Karpas-422 (cell line): ENCODE data around the gene BICDL1. TPM values are rescaled to one million over a fixed set of nuclear protein-coding genes. Genes with fewer than 3 reads are reported as not detected.

ENCODE experiments used
- DNase-seq: peaks from one replicate; pipeline ENCODE4 v3.0.0-alpha.2; 2015
- H2AFZ ChIP-seq: fragments of 200-600 bp; sonication (generic); 2 replicates; pipeline ENCODE4 v1.6.1; 2014; ENCODE audit warnings: antibody characterized with exemption, low read length, mixed read lengths
- H3K27ac ChIP-seq: fragments of 200-600 bp; sonication (generic); 2 replicates; pipeline ENCODE4 v1.5.1; 2014; ENCODE audit warnings: mild to moderate bottlenecking, low read length, moderate library complexity
- H3K27me3 ChIP-seq: fragments of 200-600 bp; sonication (generic); 2 replicates; pipeline ENCODE4 v1.6.1; 2014; ENCODE audit warnings: low read length, mixed read lengths
- H3K36me3 ChIP-seq: fragments of 200-600 bp; sonication (generic); 2 replicates; pipeline ENCODE4 v1.6.1; 2014; ENCODE audit warnings: low read length, mixed read lengths; ENCODE audit not compliant: insufficient read depth
- H3K4me1 ChIP-seq: fragments of 200-600 bp; sonication (generic); 2 replicates; pipeline ENCODE4 v1.6.1; 2014; ENCODE audit warnings: mild to moderate bottlenecking, low read length, mixed read lengths
- H3K4me2 ChIP-seq: fragments of 200-600 bp; sonication (generic); 2 replicates; pipeline ENCODE4 v1.6.1; 2014; ENCODE audit warnings: low read length, low read depth, mild to moderate bottlenecking; ENCODE audit not compliant: poor library complexity, severe bottlenecking
- H3K4me3 ChIP-seq: fragments of 200-600 bp; sonication (generic); 2 replicates; pipeline ENCODE4 v1.5.1; 2014; ENCODE audit warnings: mild to moderate bottlenecking, antibody characterized with exemption, low read length, mixed read lengths
- H3K79me2 ChIP-seq: fragments of 200-600 bp; sonication (generic); 2 replicates; pipeline ENCODE4 v1.6.1; 2014; ENCODE audit warnings: mild to moderate bottlenecking, low read length, mixed read lengths
- H3K9ac ChIP-seq: fragments of 200-600 bp; sonication (generic); 2 replicates; pipeline ENCODE4 v1.6.0; 2014; ENCODE audit warnings: low read length
- H3K9me2 ChIP-seq: fragments of 200-600 bp; sonication (generic), shearing (Covaris generic); replicated peaks from 2 replicates; pipeline ENCODE4 v1.6.0; 2014; ENCODE audit warnings: mild to moderate bottlenecking, low read length, moderate library complexity; ENCODE audit not compliant: insufficient read depth
- H3K9me3 ChIP-seq: fragments of 300-700, 200-600 bp; sonication (generic); 2 replicates; pipeline ENCODE4 v1.6.1; 2014; ENCODE audit warnings: low read length, mixed read lengths
- H4K20me1 ChIP-seq: fragments of 200-600 bp; sonication (generic); 2 replicates; pipeline ENCODE4 v1.6.1; 2014; ENCODE audit warnings: mild to moderate bottlenecking, antibody characterized with exemption, low read length, low read depth; ENCODE audit not compliant: insufficient read depth
- total RNA-seq: library from RNA; depleted of rRNA; stranded (reverse); fragments of >200 nt; shearing (Covaris generic); gene quantifications from 2 replicates; pipeline ENCODE4 v1.2.3, GENCODE V29; 2014; ENCODE audit warnings: low replicate concordance

Gene BICDL1
- total RNA-seq, 1 experiment from 2014 or later: 28.5 TPM

GRCh38 chr12:120048263-120048662 is 59.2 kb downstream of the BICDL1 start:
- no peak overlapping the region for H2AFZ ChIP-seq
- H3K27me3 ChIP-seq: no peaks in the 10 kb centered on the region
- H3K9ac ChIP-seq: no peak overlapping the region
- no peak overlapping the region for H3K4me2 ChIP-seq
- DNase-seq: no peak
- no peaks in the 10 kb centered on the region for H4K20me1 ChIP-seq
- H3K9me3 ChIP-seq: no peaks in the 10 kb centered on the region
- no peaks in the 10 kb centered on the region for H3K9me2 ChIP-seq
- H3K36me3 ChIP-seq: peaks cover 7% of the 10 kb centered on the region; the same call in 1 of the 2 replicates
- no peak overlapping the region for H3K27ac ChIP-seq
- peaks cover 5% of the 10 kb centered on the region for H3K4me1 ChIP-seq
- peaks cover 56% of the 10 kb centered on the region for H3K79me2 ChIP-seq
- H3K4me3 ChIP-seq: no peak overlapping the region

GRCh38 chr12:120049426-120049825 is 60.4 kb downstream of the BICDL1 start:
- peaks cover under 1% of the 10 kb centered on the region; the same call in 1 of the 2 replicates for H3K36me3 ChIP-seq
- H3K4me2 ChIP-seq: no peak overlapping the region
- no peak overlapping the region for H3K27ac ChIP-seq
- no peak overlapping the region for H3K4me3 ChIP-seq
- H3K9me3 ChIP-seq: no peaks in the 10 kb centered on the region
- H3K27me3 ChIP-seq: no peaks in the 10 kb centered on the region
- no peak overlapping the region for H2AFZ ChIP-seq
- H3K4me1 ChIP-seq: peaks cover 5% of the 10 kb centered on the region
- no peak overlapping the region for H3K9ac ChIP-seq
- no peak for DNase-seq
- H3K79me2 ChIP-seq: peaks cover 52% of the 10 kb centered on the region
- no peaks in the 10 kb centered on the region for H4K20me1 ChIP-seq
- H3K9me2 ChIP-seq: no peaks in the 10 kb centered on the region

GRCh38 chr12:120051535-120051934 is 62.5 kb downstream of the BICDL1 start:
- no peak overlapping the region for H3K27ac ChIP-seq
- no peak overlapping the region for H3K9ac ChIP-seq
- H3K9me2 ChIP-seq: no peaks in the 10 kb centered on the region
- no peak for DNase-seq
- no peaks in the 10 kb centered on the region for H3K9me3 ChIP-seq
- H3K4me1 ChIP-seq: no peaks in the 10 kb centered on the region
- no peak overlapping the region for H3K4me2 ChIP-seq
- H4K20me1 ChIP-seq: no peaks in the 10 kb centered on the region
- H3K36me3 ChIP-seq: no peaks in the 10 kb centered on the region
- no peak overlapping the region for H2AFZ ChIP-seq
- H3K4me3 ChIP-seq: no peak overlapping the region
- H3K27me3 ChIP-seq: no peaks in the 10 kb centered on the region
- H3K79me2 ChIP-seq: peaks cover 52% of the 10 kb centered on the region

- H3K4me2 ChIP-seq: no peak overlapping the region
- H3K36me3 ChIP-seq: no peaks in the 10 kb centered on the region
- H3K4me1 ChIP-seq: no peaks in the 10 kb centered on the region
- H3K4me3 ChIP-seq: no peak overlapping the region
- no peak overlapping the region for H2AFZ ChIP-seq
- no peaks in the 10 kb centered on the region for H3K27me3 ChIP-seq
- no peak for DNase-seq
- H3K27ac ChIP-seq: no peak overlapping the region
- no peaks in the 10 kb centered on the region for H4K20me1 ChIP-seq
- H3K79me2 ChIP-seq: peaks cover 36% of the 10 kb centered on the region
- no peak overlapping the region for H3K9ac ChIP-seq
- no peaks in the 10 kb centered on the region for H3K9me3 ChIP-seq
- H3K9me2 ChIP-seq: no peaks in the 10 kb centered on the region
These were observed 65.3 kb downstream of the BICDL1 start for GRCh38 chr12:120054293-120054692.

- no peaks in the 10 kb centered on the region for H3K9me3 ChIP-seq
- H3K4me2 ChIP-seq: no peak overlapping the region
- H3K36me3 ChIP-seq: no peaks in the 10 kb centered on the region
- H3K9ac ChIP-seq: no peak overlapping the region
- H3K27me3 ChIP-seq: no peaks in the 10 kb centered on the region
- no peak for DNase-seq
- peaks cover 28% of the 10 kb centered on the region for H3K79me2 ChIP-seq
- no peaks in the 10 kb centered on the region for H4K20me1 ChIP-seq
- no peaks in the 10 kb centered on the region for H3K4me1 ChIP-seq
- H2AFZ ChIP-seq: no peak overlapping the region
- 0 out of 2 replicates have a peak overlapping the region, but pooled peaks have one; percentile 18 for H3K27ac ChIP-seq
- no peaks in the 10 kb centered on the region for H3K9me2 ChIP-seq
- H3K4me3 ChIP-seq: no peak overlapping the region
These were observed 66.4 kb downstream of the BICDL1 start for GRCh38 chr12:120055231-120056000.

GRCh38 chr12:120056739-120057138 is 67.7 kb downstream of the BICDL1 start:
- no peak overlapping the region for H3K4me2 ChIP-seq
- H4K20me1 ChIP-seq: no peaks in the 10 kb centered on the region
- H3K36me3 ChIP-seq: no peaks in the 10 kb centered on the region
- H3K79me2 ChIP-seq: peaks cover 23% of the 10 kb centered on the region
- no peaks in the 10 kb centered on the region for H3K9me2 ChIP-seq
- no peak overlapping the region for H3K27ac ChIP-seq
- no peak overlapping the region for H3K4me3 ChIP-seq
- H3K27me3 ChIP-seq: no peaks in the 10 kb centered on the region
- H3K9ac ChIP-seq: no peak overlapping the region
- DNase-seq: no peak
- H3K4me1 ChIP-seq: no peaks in the 10 kb centered on the region
- no peaks in the 10 kb centered on the region for H3K9me3 ChIP-seq
- no peak overlapping the region for H2AFZ ChIP-seq

- Histone ChIP-seq H3K4me2 (no peak overlapping the region), H4K20me1 (no peaks in the 10 kb centered on the region), H2AFZ (no peak overlapping the region)
These were observed 71.2 kb downstream of the BICDL1 start for GRCh38 chr12:120060196-120060595.

GRCh38 chr12:120060717-120061116 is 71.7 kb downstream of the BICDL1 start:
- no peak for DNase-seq
- no peaks in the 10 kb centered on the region for H3K9me2 ChIP-seq
- H3K27ac ChIP-seq: no peak overlapping the region
- peaks cover 8% of the 10 kb centered on the region for H3K79me2 ChIP-seq
- H3K36me3 ChIP-seq: no peaks in the 10 kb centered on the region; the same call in 1 of the 2 replicates
- no peak overlapping the region for H3K4me3 ChIP-seq
- H3K4me2 ChIP-seq: no peak overlapping the region
- no peak overlapping the region for H3K9ac ChIP-seq
- H3K27me3 ChIP-seq: no peaks in the 10 kb centered on the region
- no peaks in the 10 kb centered on the region; the same call in 1 of the 2 replicates for H3K4me1 ChIP-seq
- no peak overlapping the region for H2AFZ ChIP-seq
- no peaks in the 10 kb centered on the region for H3K9me3 ChIP-seq
- no peaks in the 10 kb centered on the region for H4K20me1 ChIP-seq

More at GRCh38 chr12:120060196-120060595, 71.2 kb downstream of the BICDL1 start:
- Histone ChIP-seq H3K27ac (no peak overlapping the region), H3K9me3 (no peaks in the 10 kb centered on the region), H3K27me3 (no peaks in the 10 kb centered on the region), H3K4me3 (no peak overlapping the region), H3K4me1 (no peaks in the 10 kb centered on the region), H3K79me2 (peaks cover 10% of the 10 kb centered on the region), H3K9ac (no peak overlapping the region), H3K36me3 (no peaks in the 10 kb centered on the region), H3K9me2 (no peaks in the 10 kb centered on the region)
- DNase-seq: no peak
